Esophagus squamous epithelium (tissue), 5 donors: ENCODE measurements around the gene SLC17A7. TPM values are rescaled to one million over a fixed set of nuclear protein-coding genes. Genes with fewer than 3 reads are reported as not detected.
"Not testable (repeated sequence)": the region's sequence is repeated elsewhere in the genome, so short reads cannot be mapped to it uniquely, and the experiment has no call there.

ENCODE experiments used
- DNase-seq: peaks from one replicate; lab custom pipeline; 2025; lab: John Stamatoyannopoulos, UW
- H3K27ac ChIP-seq, 4 donors: fragments of 200-600 bp; sonication (generic); one replicate each; pipeline ENCODE4 v1.5.1; 2016 to 2019; ENCODE audit warnings: mild to moderate bottlenecking in 1 of 4
- H3K27me3 ChIP-seq, 4 donors: fragments of 200-600 bp; sonication (generic); 1 replicate in 3 of 4; 2 replicates in 1 of 4; pipeline versions ENCODE4 v1.5.1 to v1.6.0; 2017 to 2021; ENCODE audit warnings: antibody characterized with exemption in 1 of 4
- H3K36me3 ChIP-seq, 3 donors: fragments of 200-600 bp; sonication (generic); one replicate each; pipeline ENCODE4 v1.5.1; 2016 to 2019
- H3K4me1 ChIP-seq, 3 donors: fragments of 200-600 bp; sonication (generic); one replicate each; pipeline ENCODE4 v1.5.1; 2017 to 2019
- H3K4me3 ChIP-seq, 4 donors: fragments of 200-600 bp; sonication (generic); 1 replicate in 3 of 4; 2 replicates in 1 of 4; pipeline ENCODE4 v1.5.1; 2016 to 2019; ENCODE audit warnings: mild to moderate bottlenecking in 2 of 4, moderate library complexity in 1 of 4
- H3K9me3 ChIP-seq, 3 donors: fragments of 200-600 bp; sonication (generic); one replicate each; pipeline ENCODE4 v1.5.1; 2016 to 2019
- CTCF ChIP-seq, 6 experiments: fragments of 450-650 bp in 4 of 6; fragments of 200-600 bp in 2 of 6; sonication (generic) in 2 of 6; IDR thresholded peaks; one replicate each; pipeline ENCODE4 v1.5.1; 2016 to 2019; ENCODE audit warnings: antibody characterized with exemption in 6 of 6, mild to moderate bottlenecking in 4 of 6, moderate library complexity in 4 of 6
- POLR2A ChIP-seq, 4 donors: fragments of 450-650 bp; IDR thresholded peaks; one replicate each; pipeline ENCODE4 v1.6.1; 2017; ENCODE audit warnings: antibody characterized with exemption in 4 of 4, mild to moderate bottlenecking in 4 of 4, moderate library complexity in 3 of 4
- WGBS, 2 donors: methylation state at CpG; one replicate each; pipeline ENCODE4 v1.1.5; 2018; 5-methylcytosine and 5-hydroxymethylcytosine counted together
- intact Hi-C: fragments of 100-400 bp; cut with DNase I; formaldehyde crosslinking; loops from one replicate; pipeline ENCODE4 v1.15.0; 2022
- total RNA-seq, 4 donors: library from RNA; depleted of rRNA; stranded (reverse); fragments of >200 nt; gene quantifications; one replicate each; pipeline ENCODE4 v1.1.0, GENCODE V29; 2016
- donor health status: DM: yes; HTN: yes; CAD: no.

The SLC17A7 gene
- total RNA-seq, 4 donors from 2014 or later = 0.13 to 1.5 (median 0.40) TPM

GRCh38 chr19:49445997-49446396 is 4.7 kb upstream of the SLC17A7 start:
- H3K27ac ChIP-seq = no peak overlapping the region
- TF ChIP-seq CTCF (IDR thresholded peaks at IDR 0.05) (no peak), POLR2A (IDR thresholded peaks at IDR 0.05) (no peak)
- H3K9me3 ChIP-seq = no peaks in the 10 kb centered on the region
- H3K36me3 ChIP-seq = peaks cover 0 to 44% (median 10%) of the 10 kb centered on the region in 3 donors
- peaks cover 0 to 20% (median 0%) of the 10 kb centered on the region in 4 donors for H3K27me3 ChIP-seq
- H3K4me1 ChIP-seq = peaks cover 13 to 62% (median 23%) of the 10 kb centered on the region in 3 donors
- no peak for DNase-seq
- H3K4me3 ChIP-seq = no peak overlapping the region
- intact Hi-C loops = no loop called here
- whole genome bisulfite sequencing, 2 donors = 56 to 58% methylated on average over 1 to 2 of the region's 3 CpGs

GRCh38 chr19:49444100-49444700 is 2.9 kb upstream of the SLC17A7 start:
- Histone ChIP-seq H3K4me3 (peak overlapping the region in 3 of 4 donors; percentile 70 to 88 (median 85)), H3K27me3 (peaks cover 3 to 38% (median 11%) of the 10 kb centered on the region in 4 donors), H3K36me3 (peaks cover 0 to 34% (median 8%) of the 10 kb centered on the region in 3 donors), H3K4me1 (peaks cover 7 to 55% (median 18%) of the 10 kb centered on the region in 3 donors), H3K27ac (peak overlapping the region in 2 of 4 donors; percentile 90 to 93)
- intact Hi-C loops, DNase-seq, H3K9me3 ChIP-seq: not testable (repeated sequence)
- WGBS, 2 donors = 44 to 67% methylated on average over 2 to 4 of the region's 5 CpGs

- Histone ChIP-seq H3K9me3 (no peaks in the 10 kb centered on the region), H3K4me3 (peak overlapping the region; percentile 70 to 88 (median 80)), H3K36me3 (peaks cover 0 to 28% (median 5%) of the 10 kb centered on the region in 3 donors), H3K27ac (peak overlapping the region; percentile 85 to 93 (median 91)), H3K4me1 (peaks cover 7 to 53% (median 18%) of the 10 kb centered on the region in 3 donors), H3K27me3 (peaks cover 3 to 45% (median 13%) of the 10 kb centered on the region in 4 donors)
- 1 to 2% methylated on average over 26 of the region's 47 CpGs for WGBS, 2 donors
- peak; percentile 68 for DNase-seq
- intact Hi-C loops = loop anchor here (2.0 kb wide), 1 partner anchor 51 kb away; no protein-coding TSS in a partner anchor
- TF ChIP-seq POLR2A (IDR thresholded peaks at IDR 0.05) (no peak), CTCF (IDR thresholded peaks at IDR 0.05) (peak; percentile 73 to 95 (median 88))
These were observed 2.2 kb upstream of the SLC17A7 start for GRCh38 chr19:49443366-49444099.

DNA sequence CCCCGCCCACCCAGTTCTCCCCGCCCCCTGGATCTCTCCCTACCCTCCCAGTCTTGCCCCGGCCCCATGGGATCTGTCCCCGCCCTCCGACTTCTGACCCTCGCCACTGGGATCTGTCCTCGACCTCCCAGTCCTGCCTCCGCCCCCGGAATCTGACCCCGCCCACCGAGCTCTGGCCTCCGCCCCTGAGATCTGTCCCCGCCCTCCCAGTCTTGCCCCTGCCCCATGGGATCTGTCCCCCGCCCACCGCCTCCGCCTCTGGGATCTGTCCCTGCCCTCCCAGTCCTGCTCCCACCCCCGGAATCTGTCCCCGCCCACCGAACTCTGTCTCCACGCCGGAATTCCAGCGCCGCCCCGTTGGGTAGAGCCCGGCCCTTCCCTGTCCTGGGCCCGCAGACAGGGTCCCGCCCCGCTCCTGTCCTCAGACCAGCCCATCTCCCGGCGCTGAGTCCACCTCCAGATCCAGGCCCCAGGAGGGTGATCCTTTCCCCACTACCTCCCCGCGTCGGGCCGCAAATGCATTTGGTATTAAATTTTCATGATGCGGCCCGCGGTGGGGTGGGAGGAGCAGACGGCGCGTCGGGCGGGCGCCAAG is 1.5 kb upstream of the SLC17A7 start:
- Histone ChIP-seq H3K27me3 (peaks cover 3 to 52% (median 13%) of the 10 kb centered on the region in 4 donors), H3K4me1 (peaks cover 7 to 47% (median 18%) of the 10 kb centered on the region in 3 donors), H3K27ac (peak overlapping the region; percentile 85 to 93 (median 91)), H3K36me3 (peaks cover 0 to 21% (median 5%) of the 10 kb centered on the region in 3 donors), H3K4me3 (peak overlapping the region; percentile 70 to 88 (median 80)), H3K9me3 (no peaks in the 10 kb centered on the region)
- intact Hi-C loops = loop anchor here (2.0 kb wide), 1 partner anchor 50 kb away; no protein-coding TSS in a partner anchor
- peak; percentile 39 for DNase-seq
- TF ChIP-seq CTCF (IDR thresholded peaks at IDR 0.05) (no peak), POLR2A (IDR thresholded peaks at IDR 0.05) (peak in 1 of 4 donors; percentile 33)
- 0% methylated on average over 6 to 7 of the region's 43 CpGs for WGBS, 2 donors

GRCh38 chr19:49442354-49442753 is 1.0 kb upstream of the SLC17A7 start:
- H3K27ac ChIP-seq = peak overlapping the region; percentile 85 to 93 (median 91)

More at GRCh38 chr19:49442354-49442753, 1.0 kb upstream of the SLC17A7 start:
- Histone ChIP-seq H3K4me3 (peak overlapping the region; percentile 70 to 88 (median 80)), H3K4me1 (peaks cover 7 to 42% (median 18%) of the 10 kb centered on the region in 3 donors), H3K36me3 (peaks cover 0 to 16% (median 5%) of the 10 kb centered on the region in 3 donors), H3K27me3 (peaks cover 3 to 57% (median 13%) of the 10 kb centered on the region in 4 donors), H3K9me3 (no peaks in the 10 kb centered on the region)
- no peak for TF ChIP-seq CTCF (IDR thresholded peaks at IDR 0.05)
- no peak for TF ChIP-seq POLR2A (IDR thresholded peaks at IDR 0.05)
- no peak for DNase-seq
- WGBS, 2 donors = 5 to 10% methylated on average over 10 to 11 of the region's 11 CpGs
- intact Hi-C loops = loop anchor here (2.0 kb wide), 1 partner anchor 50 kb away; no protein-coding TSS in a partner anchor
